Sigmoid colon (tissue), 7 donors: Measurements from ENCODE around the gene JAKMIP2. TPM values are rescaled to one million over a fixed set of nuclear protein-coding genes. Genes with fewer than 3 reads are reported as not detected.

ENCODE experiments used
- DNase-seq: peaks from one replicate; pipeline ENCODE4 v3.0.0-alpha.2; 2019
- H3K27ac ChIP-seq, 4 donors: fragments of 200-600 bp; sonication (generic); one replicate each; pipeline ENCODE4 v1.5.1; 2016 to 2019; ENCODE audit warnings: mild to moderate bottlenecking in 1 of 4
- H3K27me3 ChIP-seq, 3 donors: fragments of 200-600 bp; sonication (generic); one replicate each; pipeline ENCODE4 v1.5.1; 2019; ENCODE audit warnings: mild to moderate bottlenecking in 1 of 3
- H3K36me3 ChIP-seq, 4 donors: fragments of 200-600 bp; sonication (generic); one replicate each; pipeline ENCODE4 v1.5.1; 2016 to 2019
- H3K4me1 ChIP-seq, 4 donors: fragments of 200-600 bp; sonication (generic); one replicate each; pipeline ENCODE4 v1.5.1; 2017 to 2019
- H3K4me3 ChIP-seq, 4 donors: fragments of 200-600 bp; sonication (generic); one replicate each; pipeline ENCODE4 v1.5.1; 2017 to 2019; ENCODE audit warnings: mild to moderate bottlenecking in 2 of 4, moderate library complexity in 1 of 4
- H3K9me3 ChIP-seq, 4 donors: fragments of 200-600 bp in 3 of 4; sonication (generic) in 3 of 4; one replicate each; pipeline versions ENCODE4 v1.5.1 to v1.6.1; 2013 to 2019
- CTCF ChIP-seq, 4 experiments: fragments of 450-650 bp in 3 of 4; fragments of 200-600 bp in 1 of 4; IDR thresholded peaks; one replicate each; pipeline ENCODE4 v1.5.1; 2016 to 2019; ENCODE audit warnings: antibody characterized with exemption in 4 of 4, mild to moderate bottlenecking in 3 of 4, moderate library complexity in 2 of 4
- EP300 ChIP-seq, 4 donors: sonication (generic); formaldehyde crosslinking; IDR thresholded peaks; one replicate each; pipeline ENCODE4 v1.6.1; 2017; ENCODE audit warnings: antibody characterized with exemption in 4 of 4
- POLR2A ChIP-seq, 2 donors: fragments of 450-650 bp; IDR thresholded peaks; one replicate each; pipeline ENCODE4 v1.6.1; 2016; ENCODE audit warnings: antibody characterized with exemption in 2 of 2, mild to moderate bottlenecking in 2 of 2, moderate library complexity in 2 of 2
- POLR2AphosphoS5 ChIP-seq, 4 donors: sonication (generic); formaldehyde crosslinking; IDR thresholded peaks; one replicate each; pipeline ENCODE4 v1.6.1; 2017; ENCODE audit warnings: antibody characterized with exemption in 4 of 4
- WGBS, 2 donors: extraction: QIAGEN DNeasy Blood & Tissue Kit; methylation state at CpG; one replicate each; pipeline ENCODE4 v1.1.7; 2013; 5-methylcytosine and 5-hydroxymethylcytosine counted together
- intact Hi-C: fragments of 100-400 bp; cut with DNase I; formaldehyde crosslinking; loops from one replicate; pipeline ENCODE4 v1.15.1; 2023
- polyA plus RNA-seq, 3 donors: library from polyadenylated mRNA; stranded (reverse); fragments of 200-250 nt; gene quantifications; one replicate each; pipeline ENCODE4 v1.2.3, GENCODE V29; 2013
- total RNA-seq, 4 donors: library from RNA; depleted of rRNA; stranded (reverse); fragments of >200 nt; gene quantifications; one replicate each; pipeline ENCODE4 v1.1.0, GENCODE V29; 2016
- donor health status: healthy with polysubstance abuse.
- donor health status: Bipolar disorder and iron deficiency.
- donor health status: healthy.

The JAKMIP2 gene
- total and polyA plus RNA-seq, 7 donors, result under 0.01 to 8.9 (median 2.8) TPM; not detected in 1

- 83 to 96% methylated on average over 1 of the region's 1 CpG for WGBS, 2 donors
- H3K4me3 ChIP-seq, result peak overlapping the region in 2 of 4 donors; percentile 14 to 21
- peaks cover 0 to 15% (median 4%) of the 10 kb centered on the region in 4 donors for H3K4me1 ChIP-seq
- intact Hi-C loops, result no loop called here
- TF ChIP-seq EP300 (IDR thresholded peaks at IDR 0.05) (no peak), POLR2AphosphoS5 (IDR thresholded peaks at IDR 0.05) (no peak), POLR2A (IDR thresholded peaks at IDR 0.05) (no peak), CTCF (IDR thresholded peaks at IDR 0.05) (no peak)
- no peaks in the 10 kb centered on the region for H3K9me3 ChIP-seq
- DNase-seq, result no peak
- H3K27ac ChIP-seq, result peak overlapping the region in 1 of 4 donors; percentile 6
- H3K27me3 ChIP-seq, result no peaks in the 10 kb centered on the region
- no peaks in the 10 kb centered on the region for H3K36me3 ChIP-seq
These were observed 138.1 kb downstream of the JAKMIP2 start for GRCh38 chr5:147644460-147644859.

GRCh38 chr5:147643142-147643541 is 139.4 kb downstream of the JAKMIP2 start:
- WGBS, 2 donors, result 80 to 87% methylated on average over 1 of the region's 1 CpG
- TF ChIP-seq EP300 (IDR thresholded peaks at IDR 0.05), result no peak
- no peak for TF ChIP-seq POLR2AphosphoS5 (IDR thresholded peaks at IDR 0.05)
- no peak for TF ChIP-seq CTCF (IDR thresholded peaks at IDR 0.05)
- no peak for TF ChIP-seq POLR2A (IDR thresholded peaks at IDR 0.05)
- no peak overlapping the region for H3K27ac ChIP-seq
- no peak for DNase-seq
- H3K9me3 ChIP-seq, result no peaks in the 10 kb centered on the region
- peaks cover 0 to 15% (median 4%) of the 10 kb centered on the region in 4 donors for H3K4me1 ChIP-seq
- peaks cover 0 to 3% (median 0%) of the 10 kb centered on the region in 4 donors for H3K36me3 ChIP-seq
- H3K4me3 ChIP-seq, result no peak overlapping the region
- H3K27me3 ChIP-seq, result no peaks in the 10 kb centered on the region
- intact Hi-C loops, result no loop called here

DNA sequence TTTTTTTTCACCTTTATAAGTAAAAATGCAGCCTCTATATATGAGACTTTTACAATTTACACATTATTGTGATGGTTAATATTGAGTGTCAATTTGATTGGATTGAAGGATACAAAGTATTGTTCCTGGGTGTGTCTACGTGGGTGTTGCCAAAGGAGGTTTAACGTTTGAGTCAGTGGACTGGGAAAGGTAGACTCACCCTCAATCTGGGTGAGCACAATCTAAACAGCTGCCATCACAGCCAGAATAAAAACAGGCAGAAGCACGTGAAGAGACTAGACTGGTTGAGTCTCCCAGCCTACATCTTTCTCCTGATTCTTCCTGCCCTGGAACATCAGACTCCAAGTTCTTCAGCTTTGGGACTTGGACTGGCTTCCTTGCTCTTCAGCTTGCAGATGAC is 139.9 kb downstream of the JAKMIP2 start:
- peaks cover 0 to 3% (median 0%) of the 10 kb centered on the region in 4 donors for H3K36me3 ChIP-seq
- WGBS, 2 donors, result 43 to 79% methylated on average over 3 of the region's 3 CpGs
- peaks cover 0 to 15% (median 4%) of the 10 kb centered on the region in 4 donors for H3K4me1 ChIP-seq
- no peak overlapping the region for H3K4me3 ChIP-seq
- no peak for TF ChIP-seq CTCF (IDR thresholded peaks at IDR 0.05)
- no peak for TF ChIP-seq POLR2A (IDR thresholded peaks at IDR 0.05)
- TF ChIP-seq POLR2AphosphoS5 (IDR thresholded peaks at IDR 0.05), result no peak
- no peak for TF ChIP-seq EP300 (IDR thresholded peaks at IDR 0.05)
- H3K27me3 ChIP-seq, result no peaks in the 10 kb centered on the region
- intact Hi-C loops, result no loop called here
- H3K27ac ChIP-seq, result no peak overlapping the region
- H3K9me3 ChIP-seq, result no peaks in the 10 kb centered on the region
- no peak for DNase-seq

- TF ChIP-seq POLR2A (IDR thresholded peaks at IDR 0.05) (no peak), POLR2AphosphoS5 (IDR thresholded peaks at IDR 0.05) (no peak), EP300 (IDR thresholded peaks at IDR 0.05) (no peak), CTCF (IDR thresholded peaks at IDR 0.05) (no peak)
- Histone ChIP-seq H3K9me3 (no peaks in the 10 kb centered on the region), H3K36me3 (peaks cover 0 to 3% (median 0%) of the 10 kb centered on the region in 4 donors), H3K4me3 (no peak overlapping the region), H3K27ac (no peak overlapping the region), H3K4me1 (peaks cover 0 to 6% (median 2%) of the 10 kb centered on the region in 4 donors), H3K27me3 (no peaks in the 10 kb centered on the region)
- 79 to 80% methylated on average over 5 of the region's 5 CpGs for WGBS, 2 donors
- intact Hi-C loops, result no loop called here
- no peak for DNase-seq
These were observed 143.2 kb downstream of the JAKMIP2 start for GRCh38 chr5:147639321-147639720.

DNA sequence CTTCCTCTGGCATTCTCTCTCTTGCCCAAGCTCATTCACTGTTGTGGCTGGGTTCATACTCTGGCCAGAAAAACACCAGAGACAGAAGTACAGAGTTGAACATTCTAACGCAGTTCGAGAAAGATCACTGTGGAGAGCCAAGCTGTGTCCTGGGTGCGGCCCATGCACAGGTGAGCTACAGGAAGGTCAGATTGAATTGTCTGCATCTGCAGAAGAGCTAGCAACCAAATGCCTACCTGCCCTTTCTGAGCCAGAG is 145.9 kb downstream of the JAKMIP2 start:
- intact Hi-C loops, result no loop called here

More for the DNA sequence above, 145.9 kb downstream of the JAKMIP2 start:
- 93 to 95% methylated on average over 3 of the region's 3 CpGs for WGBS, 2 donors
- Histone ChIP-seq H3K27me3 (no peaks in the 10 kb centered on the region), H3K27ac (no peak overlapping the region), H3K4me3 (no peak overlapping the region), H3K9me3 (no peaks in the 10 kb centered on the region), H3K36me3 (peaks cover 0 to 3% (median 0%) of the 10 kb centered on the region in 4 donors), H3K4me1 (no peaks in the 10 kb centered on the region)
- DNase-seq, result no peak
- TF ChIP-seq POLR2A (IDR thresholded peaks at IDR 0.05), result no peak
- TF ChIP-seq EP300 (IDR thresholded peaks at IDR 0.05), result no peak
- TF ChIP-seq POLR2AphosphoS5 (IDR thresholded peaks at IDR 0.05), result no peak
- TF ChIP-seq CTCF (IDR thresholded peaks at IDR 0.05), result no peak
